Measurements from ENCODE around the gene HOXA3.

DNA sequence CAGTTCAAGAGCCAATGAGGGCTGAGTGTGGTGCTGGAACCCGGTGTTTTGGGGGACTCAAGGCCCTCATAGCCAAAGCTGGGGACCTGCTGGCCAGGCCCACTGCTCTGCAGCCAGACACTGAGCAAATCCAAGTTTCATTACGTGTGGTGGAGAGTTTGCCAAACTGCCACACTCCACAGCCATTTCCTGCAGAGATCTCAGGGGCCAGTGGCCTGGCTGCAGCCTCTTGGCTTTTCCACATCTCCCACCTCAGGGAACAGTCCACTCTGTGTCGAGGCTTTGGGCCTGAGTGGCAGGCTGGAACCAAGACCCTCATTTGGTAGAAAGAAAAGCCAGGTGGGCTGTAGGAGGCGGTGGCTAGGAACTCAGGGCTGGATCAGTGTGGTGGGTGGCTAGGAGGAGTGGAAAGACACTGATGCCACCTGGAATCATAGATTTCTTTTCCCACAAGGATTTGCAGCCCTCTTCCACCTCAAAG lies 29.5 kb upstream of the HOXA3 start:
- TF ChIP-seq, protein P1, sequence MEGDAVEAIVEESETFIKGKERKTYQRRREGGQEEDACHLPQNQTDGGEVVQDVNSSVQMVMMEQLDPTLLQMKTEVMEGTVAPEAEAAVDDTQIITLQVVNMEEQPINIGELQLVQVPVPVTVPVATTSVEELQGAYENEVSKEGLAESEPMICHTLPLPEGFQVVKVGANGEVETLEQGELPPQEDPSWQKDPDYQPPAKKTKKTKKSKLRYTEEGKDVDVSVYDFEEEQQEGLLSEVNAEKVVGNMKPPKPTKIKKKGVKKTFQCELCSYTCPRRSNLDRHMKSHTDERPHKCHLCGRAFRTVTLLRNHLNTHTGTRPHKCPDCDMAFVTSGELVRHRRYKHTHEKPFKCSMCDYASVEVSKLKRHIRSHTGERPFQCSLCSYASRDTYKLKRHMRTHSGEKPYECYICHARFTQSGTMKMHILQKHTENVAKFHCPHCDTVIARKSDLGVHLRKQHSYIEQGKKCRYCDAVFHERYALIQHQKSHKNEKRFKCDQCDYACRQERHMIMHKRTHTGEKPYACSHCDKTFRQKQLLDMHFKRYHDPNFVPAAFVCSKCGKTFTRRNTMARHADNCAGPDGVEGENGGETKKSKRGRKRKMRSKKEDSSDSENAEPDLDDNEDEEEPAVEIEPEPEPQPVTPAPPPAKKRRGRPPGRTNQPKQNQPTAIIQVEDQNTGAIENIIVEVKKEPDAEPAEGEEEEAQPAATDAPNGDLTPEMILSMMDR (IDR thresholded peaks at IDR 0.05) = no peak
- TF ChIP-seq POLR2A (IDR thresholded peaks at IDR 0.05) = no peak

Data from esophagus squamous epithelium (tissue), 4 donors.